ENCODE measurements around the gene SLCO3A1. TPM values are rescaled to one million over a fixed set of nuclear protein-coding genes. Genes with fewer than 3 reads are reported as not detected.
"Not testable (repeated sequence)": the region's sequence is repeated elsewhere in the genome, so short reads cannot be mapped to it uniquely, and the experiment has no call there.

The SLCO3A1 gene
- total RNA-seq, 1 donor from 2014 or later, result 65.8 TPM

- DNase-seq (ENCODE audit: extremely low spot score in 2 of 2), result no peak
- no peaks in the 10 kb centered on the region for H3K9me3 ChIP-seq
- no peaks in the 10 kb centered on the region for H3K27me3 ChIP-seq
- H3K4me3 ChIP-seq, result no peak overlapping the region
- H3K36me3 ChIP-seq, result no peaks in the 10 kb centered on the region
- H3K4me1 ChIP-seq, result peaks cover 81% of the 10 kb centered on the region
- no peak overlapping the region for H3K27ac ChIP-seq
- intact Hi-C loops (cut with DNase I), result no loop called here
- TF ChIP-seq POLR2A (IDR thresholded peaks at IDR 0.05) (no peak), POLR2AphosphoS5 (IDR thresholded peaks at IDR 0.05; ENCODE audit: insufficient read depth in 1 of 2, low read depth in 1 of 2) (no peak), CTCF (IDR thresholded peaks at IDR 0.05) (no peak)
Measured at GRCh38 chr15:91952216-91952615, 98.7 kb downstream of the SLCO3A1 start.

GRCh38 chr15:91953432-91953831 is 99.9 kb downstream of the SLCO3A1 start:
- Histone ChIP-seq H3K4me1 (peaks cover 69% of the 10 kb centered on the region), H3K27ac (peak overlapping the region; percentile 9), H3K9me3 (no peaks in the 10 kb centered on the region), H3K27me3 (no peaks in the 10 kb centered on the region), H3K4me3 (no peak overlapping the region), H3K36me3 (no peaks in the 10 kb centered on the region)
- no peak for DNase-seq (ENCODE audit: extremely low spot score in 2 of 2)
- TF ChIP-seq CTCF (IDR thresholded peaks at IDR 0.05) (no peak), POLR2A (IDR thresholded peaks at IDR 0.05) (no peak), POLR2AphosphoS5 (IDR thresholded peaks at IDR 0.05; ENCODE audit: insufficient read depth in 1 of 2, low read depth in 1 of 2) (peak in 1 of 2 donors; percentile 28)
- intact Hi-C loops (cut with DNase I), result no loop called here

GRCh38 chr15:91954292-91954691 is 100.8 kb downstream of the SLCO3A1 start:
- H3K36me3 ChIP-seq, result no peaks in the 10 kb centered on the region
- intact Hi-C loops (cut with DNase I), result no loop called here
- H3K4me1 ChIP-seq, result peaks cover 61% of the 10 kb centered on the region
- H3K27me3 ChIP-seq, result no peaks in the 10 kb centered on the region
- TF ChIP-seq POLR2A (IDR thresholded peaks at IDR 0.05), result no peak
- no peak for TF ChIP-seq CTCF (IDR thresholded peaks at IDR 0.05)
- no peak for TF ChIP-seq POLR2AphosphoS5 (IDR thresholded peaks at IDR 0.05; ENCODE audit: insufficient read depth in 1 of 2, low read depth in 1 of 2)
- DNase-seq (ENCODE audit: extremely low spot score in 2 of 2), result no peak
- H3K9me3 ChIP-seq, result no peaks in the 10 kb centered on the region
- no peak overlapping the region for H3K4me3 ChIP-seq
- H3K27ac ChIP-seq, result peak overlapping the region; percentile 76

- no peaks in the 10 kb centered on the region for H3K36me3 ChIP-seq
- no peaks in the 10 kb centered on the region for H3K27me3 ChIP-seq
- TF ChIP-seq POLR2A (IDR thresholded peaks at IDR 0.05), result no peak
- TF ChIP-seq POLR2AphosphoS5 (IDR thresholded peaks at IDR 0.05; ENCODE audit: insufficient read depth in 1 of 2, low read depth in 1 of 2), result peak; percentile 18 to 54
- no peak for TF ChIP-seq CTCF (IDR thresholded peaks at IDR 0.05)
- no peak for DNase-seq (ENCODE audit: extremely low spot score in 2 of 2)
- peak overlapping the region; percentile 76 for H3K27ac ChIP-seq
- H3K4me3 ChIP-seq, result no peak overlapping the region
- intact Hi-C loops (cut with DNase I), result no loop called here
- H3K4me1 ChIP-seq, result peaks cover 44% of the 10 kb centered on the region
- no peaks in the 10 kb centered on the region for H3K9me3 ChIP-seq
Measured at GRCh38 chr15:91956026-91956723, 102.7 kb downstream of the SLCO3A1 start.

- intact Hi-C loops (cut with DNase I), result no loop called here
- DNase-seq (ENCODE audit: extremely low spot score in 2 of 2), result no peak
- Histone ChIP-seq H3K4me3 (no peak overlapping the region), H3K36me3 (no peaks in the 10 kb centered on the region), H3K4me1 (peaks cover 19% of the 10 kb centered on the region), H3K27ac (no peak overlapping the region), H3K9me3 (no peaks in the 10 kb centered on the region), H3K27me3 (no peaks in the 10 kb centered on the region)
- TF ChIP-seq POLR2AphosphoS5 (IDR thresholded peaks at IDR 0.05; ENCODE audit: insufficient read depth in 1 of 2, low read depth in 1 of 2) (no peak), CTCF (IDR thresholded peaks at IDR 0.05) (no peak), POLR2A (IDR thresholded peaks at IDR 0.05) (no peak)
Measured at GRCh38 chr15:91961357-91961756, 107.8 kb downstream of the SLCO3A1 start.

- intact Hi-C loops (cut with DNase I); H3K27me3 ChIP-seq: not testable (repeated sequence)
- peaks cover 34% of the 10 kb centered on the region for H3K4me1 ChIP-seq
Measured at GRCh38 chr15:91963747-91964146, 110.2 kb downstream of the SLCO3A1 start.

More at GRCh38 chr15:91963747-91964146, 110.2 kb downstream of the SLCO3A1 start:
- DNase-seq (ENCODE audit: extremely low spot score in 2 of 2); H3K36me3 ChIP-seq; H3K27ac ChIP-seq; H3K4me3 ChIP-seq; H3K9me3 ChIP-seq: not testable (repeated sequence)
